SK-MEL-5 (cell line): ENCODE measurements around the gene TMTC2. TPM values are rescaled to one million over a fixed set of nuclear protein-coding genes. Genes with fewer than 3 reads are reported as not detected.

ENCODE experiments used
- DNase-seq: peaks from one replicate; pipeline ENCODE4 v3.0.0-alpha.2; 2016; ENCODE audit warnings: low read depth, low spot score
- in situ Hi-C: cut with HindIII; loops from 2 replicates; pipeline ENCODE4 v1.10.0; 2016; ENCODE audit warnings: low sequenced_read_pairs, high pct_unique_total_duplicates, low pct_unique_long_range_greater_than_20kb
- total RNA-seq: library from RNA; depleted of rRNA; stranded (reverse); fragments of >200 nt; shearing (Covaris generic); gene quantifications from 2 replicates; pipeline ENCODE4 v1.2.3, GENCODE V29; 2014

TMTC2 gene
- total RNA-seq, 1 experiment from 2014 or later: 17.8 TPM

DNA sequence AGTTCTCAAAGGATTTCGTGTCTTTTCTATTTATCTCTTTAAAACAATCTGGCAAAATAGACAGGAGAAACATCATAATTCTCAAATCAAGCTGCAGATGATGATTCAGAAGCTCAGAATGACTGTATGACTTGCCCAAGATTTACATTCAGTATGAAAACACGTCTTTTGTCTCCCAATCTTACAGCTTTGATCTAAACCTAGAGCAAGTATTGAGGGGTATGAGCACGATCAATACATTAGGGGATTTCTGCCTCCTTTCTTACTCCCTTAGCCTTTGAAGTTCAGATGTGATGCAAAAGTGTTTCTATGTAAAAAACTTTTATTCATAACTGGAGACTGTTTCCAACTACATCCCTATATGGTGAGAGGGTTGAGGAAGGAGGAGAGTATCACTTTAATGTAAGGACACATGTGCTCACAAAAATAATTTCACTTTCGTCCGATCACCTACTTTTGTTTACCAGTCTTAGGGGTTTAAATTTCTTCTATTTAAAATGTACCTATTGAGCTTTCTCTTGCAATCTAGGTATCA is 454.8 kb downstream of the TMTC2 start:
- in situ Hi-C loops: no loop called here

DNA sequence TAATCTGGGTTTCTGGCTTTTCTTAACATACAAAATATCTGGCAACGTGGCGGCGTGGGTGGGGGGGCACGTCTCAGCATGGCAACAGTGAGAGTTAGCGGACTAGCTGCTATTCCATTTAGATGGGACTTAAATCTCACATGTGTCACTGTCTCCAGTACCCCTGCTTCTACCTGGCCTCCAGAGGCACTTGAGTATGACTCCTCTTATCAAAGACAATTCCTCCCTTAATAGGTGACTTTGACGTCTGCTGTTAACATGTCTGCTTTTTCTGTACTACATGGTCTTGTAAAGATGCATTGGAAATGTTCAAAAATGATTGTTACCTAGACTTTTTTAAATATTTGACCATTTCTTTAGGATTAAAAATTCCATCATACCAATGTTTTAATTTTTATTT is 456.2 kb downstream of the TMTC2 start:
- in situ Hi-C loops: no loop called here
- no peak for DNase-seq

More for the DNA sequence above, 454.8 kb downstream of the TMTC2 start:
- DNase-seq: no peak

- no peak for DNase-seq
- in situ Hi-C loops: no loop called here
Measured at GRCh38 chr12:83143950-83144349, 457.2 kb downstream of the TMTC2 start.

DNA sequence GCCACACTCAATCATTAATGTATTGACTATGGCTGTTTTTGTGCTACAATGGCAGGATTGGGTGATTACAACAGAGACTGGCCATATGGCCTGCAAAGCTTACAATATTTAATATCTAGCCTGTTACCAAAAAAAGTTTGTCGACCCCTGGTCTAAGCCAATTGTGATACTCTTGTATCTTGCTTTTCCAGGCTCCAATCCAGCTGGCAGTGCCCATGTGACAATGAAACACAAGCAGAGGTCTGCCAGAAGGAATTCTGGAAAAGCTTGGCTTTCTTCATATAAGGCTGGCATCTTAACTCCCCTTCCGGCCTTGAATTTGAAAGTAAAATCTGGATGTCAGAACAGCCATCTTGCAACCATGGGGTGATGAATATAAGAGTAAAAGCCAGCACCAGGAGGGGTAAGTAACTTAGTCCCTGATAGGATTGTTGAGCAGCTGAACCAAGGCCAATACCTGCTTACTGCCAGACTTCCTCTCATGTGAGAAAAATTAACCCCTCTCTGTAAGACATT is 458.7 kb downstream of the TMTC2 start:
- peak; percentile 7 for DNase-seq
- in situ Hi-C loops: no loop called here

DNA sequence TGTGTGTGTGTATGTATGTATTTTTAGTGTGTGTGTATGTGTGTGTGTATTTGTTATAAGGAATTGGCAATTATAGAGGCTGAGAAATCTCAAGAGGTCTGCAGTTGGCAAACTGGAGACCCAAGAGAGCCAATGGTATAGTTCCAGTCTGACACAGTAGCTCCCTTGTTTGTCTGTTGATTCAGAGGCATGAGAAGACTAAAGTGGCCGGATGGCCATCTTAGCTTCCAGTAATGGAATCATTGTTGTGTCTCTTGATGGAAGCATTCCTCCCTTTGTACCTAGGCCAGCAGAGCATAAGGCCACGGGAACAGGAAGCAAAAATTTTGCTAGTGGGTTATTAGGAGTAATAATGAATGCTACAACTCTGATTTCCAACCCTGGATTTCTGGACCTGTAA is 460.6 kb downstream of the TMTC2 start:
- in situ Hi-C loops: no loop called here
- peak; percentile 85 for DNase-seq

DNA sequence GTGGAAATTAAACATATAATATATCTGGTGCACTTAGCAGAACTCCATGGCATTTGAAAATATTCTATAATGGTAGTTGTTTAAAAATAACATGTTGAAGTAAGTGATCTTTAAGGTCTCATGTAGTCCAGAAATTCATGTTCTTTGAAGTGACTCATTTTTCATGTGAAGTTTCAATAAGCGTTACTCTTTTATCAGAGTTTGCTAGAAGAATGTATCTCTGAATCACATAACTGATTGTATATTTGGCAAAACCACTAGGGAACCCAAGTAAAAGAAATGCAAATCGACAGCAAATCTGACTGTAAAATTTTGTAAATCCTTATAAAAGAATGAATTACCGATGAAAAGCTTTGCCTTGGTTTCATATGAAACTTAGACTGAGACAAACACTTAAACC is 463.3 kb downstream of the TMTC2 start:
- in situ Hi-C loops: no loop called here
- DNase-seq: no peak

DNA sequence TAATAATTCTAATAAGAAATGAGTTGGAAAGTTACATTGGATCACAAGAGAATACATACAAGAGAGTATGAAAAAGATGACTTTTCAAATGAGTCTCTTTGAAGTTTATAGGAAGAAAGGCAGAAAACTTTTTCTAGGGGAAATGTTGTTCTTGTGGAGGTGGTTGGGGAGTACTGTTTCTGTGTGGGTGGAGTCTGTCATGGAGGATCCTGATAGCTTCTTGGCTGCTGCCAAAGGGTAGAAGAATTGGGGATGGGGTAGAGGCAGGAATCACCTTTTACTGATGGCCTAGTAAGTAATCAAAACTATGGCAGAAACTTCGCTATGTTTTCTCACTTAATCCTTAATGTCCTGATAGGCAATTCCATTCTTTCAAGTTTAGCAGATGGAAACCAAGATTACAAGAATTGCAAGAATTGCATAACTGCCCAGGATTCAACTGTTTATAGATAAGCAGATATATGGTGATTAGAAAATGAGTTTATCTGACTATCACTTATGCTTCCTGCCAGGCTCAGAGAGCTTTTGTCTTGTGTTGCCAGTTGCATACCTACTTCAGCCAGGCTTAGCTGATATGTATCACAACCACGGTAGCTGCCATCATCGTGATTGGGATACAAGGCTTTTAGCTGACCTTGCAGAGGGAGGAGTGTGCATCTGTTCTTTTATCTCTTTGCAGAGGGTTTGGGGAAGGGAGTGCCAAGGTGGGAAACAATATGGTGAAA is 463.9 kb downstream of the TMTC2 start:
- in situ Hi-C loops: no loop called here
- no peak for DNase-seq

DNA sequence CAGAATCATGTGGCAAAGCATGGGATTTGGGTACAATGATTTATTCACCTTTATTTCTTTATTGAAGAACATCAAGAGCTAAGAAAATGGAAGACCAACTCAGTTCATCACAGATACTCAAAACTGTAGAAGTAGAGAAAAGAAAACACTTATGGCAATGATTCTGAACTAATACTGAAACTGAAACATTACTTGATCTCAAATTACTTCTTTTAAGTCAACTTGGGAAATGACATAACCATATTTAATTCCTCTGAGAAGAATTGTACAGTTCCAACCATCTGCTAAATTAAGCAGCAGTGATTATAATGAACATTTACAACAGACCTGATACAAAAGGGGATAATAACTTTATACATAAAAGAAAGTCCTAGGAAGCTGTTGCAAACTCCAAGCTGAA is 466.5 kb downstream of the TMTC2 start:
- in situ Hi-C loops: no loop called here
- DNase-seq: no peak

GRCh38 chr12:83156815-83157214 is 470.1 kb downstream of the TMTC2 start:
- in situ Hi-C loops: no loop called here
- DNase-seq: no peak

- in situ Hi-C loops: no loop called here
- DNase-seq: no peak
Measured at GRCh38 chr12:83157604-83158003, 470.9 kb downstream of the TMTC2 start.

DNA sequence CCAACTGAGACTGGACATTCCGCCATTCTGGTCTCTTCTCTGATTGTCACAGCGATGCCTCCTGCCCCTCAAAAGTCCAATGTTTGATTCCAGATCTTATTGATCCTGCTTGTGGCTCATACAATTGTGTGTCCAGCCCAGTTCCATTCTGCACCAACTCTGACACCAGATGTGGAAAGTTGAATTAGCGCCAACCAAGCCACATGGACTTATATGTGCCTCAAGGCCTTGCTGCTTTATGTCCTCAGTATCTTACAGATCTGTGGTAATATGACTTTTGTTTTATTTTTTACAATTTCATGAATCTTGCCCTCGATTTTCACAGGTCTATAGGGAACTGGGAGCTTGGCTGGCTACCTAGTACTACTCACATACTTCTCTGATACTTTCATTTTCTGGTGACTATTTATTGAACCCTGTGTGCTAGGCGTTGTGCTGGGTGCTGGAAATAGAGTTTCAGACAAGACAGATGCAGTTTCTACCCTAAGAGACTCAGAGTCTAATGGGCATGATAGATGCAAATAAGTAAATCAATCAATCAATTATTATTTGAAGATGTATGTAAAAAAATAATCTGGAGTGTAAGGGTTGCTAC is 472.0 kb downstream of the TMTC2 start:
- no peak for DNase-seq
- in situ Hi-C loops: no loop called here

DNA sequence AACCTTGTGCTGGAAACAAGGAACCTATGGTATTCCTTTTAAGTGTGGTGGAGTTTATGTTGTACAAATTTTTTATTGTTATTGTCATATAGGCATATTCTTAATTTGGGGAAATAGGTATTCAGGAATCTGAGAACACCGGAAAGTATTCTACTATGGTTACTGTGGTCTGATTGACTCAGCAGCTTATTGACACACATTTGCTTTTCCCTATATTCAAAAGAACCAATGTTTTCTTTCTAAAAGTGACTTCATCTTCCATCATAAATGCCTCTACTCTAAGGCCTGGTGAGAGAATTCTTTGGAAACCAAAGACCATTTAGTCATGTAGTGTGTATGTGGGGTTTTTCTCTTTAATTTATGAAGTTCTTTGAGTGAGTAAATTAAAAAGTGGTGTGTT is 474.8 kb downstream of the TMTC2 start:
- no peak for DNase-seq
- in situ Hi-C loops: no loop called here

GRCh38 chr12:83168751-83169150 is 482.0 kb downstream of the TMTC2 start:
- in situ Hi-C loops: no loop called here
- no peak for DNase-seq

DNA sequence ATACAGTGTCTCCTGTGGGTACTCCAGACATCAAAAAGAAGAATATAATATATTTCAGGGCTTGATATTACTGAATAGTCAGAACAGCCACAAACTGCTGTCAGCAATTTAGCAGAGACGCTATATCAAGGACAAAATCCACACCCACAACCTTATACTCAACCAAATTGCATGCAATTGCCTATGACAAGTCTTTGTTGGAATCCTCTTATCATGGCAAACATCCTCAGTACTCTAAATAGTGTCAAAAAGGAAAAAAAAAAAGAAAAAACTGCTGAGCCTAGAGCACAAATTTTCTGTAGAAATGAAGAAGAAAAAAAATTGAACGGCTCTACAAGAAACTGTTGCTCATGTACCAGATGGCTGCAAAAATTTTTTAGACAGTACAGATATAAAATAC is 485.7 kb downstream of the TMTC2 start:
- in situ Hi-C loops: no loop called here
- DNase-seq: no peak

DNA sequence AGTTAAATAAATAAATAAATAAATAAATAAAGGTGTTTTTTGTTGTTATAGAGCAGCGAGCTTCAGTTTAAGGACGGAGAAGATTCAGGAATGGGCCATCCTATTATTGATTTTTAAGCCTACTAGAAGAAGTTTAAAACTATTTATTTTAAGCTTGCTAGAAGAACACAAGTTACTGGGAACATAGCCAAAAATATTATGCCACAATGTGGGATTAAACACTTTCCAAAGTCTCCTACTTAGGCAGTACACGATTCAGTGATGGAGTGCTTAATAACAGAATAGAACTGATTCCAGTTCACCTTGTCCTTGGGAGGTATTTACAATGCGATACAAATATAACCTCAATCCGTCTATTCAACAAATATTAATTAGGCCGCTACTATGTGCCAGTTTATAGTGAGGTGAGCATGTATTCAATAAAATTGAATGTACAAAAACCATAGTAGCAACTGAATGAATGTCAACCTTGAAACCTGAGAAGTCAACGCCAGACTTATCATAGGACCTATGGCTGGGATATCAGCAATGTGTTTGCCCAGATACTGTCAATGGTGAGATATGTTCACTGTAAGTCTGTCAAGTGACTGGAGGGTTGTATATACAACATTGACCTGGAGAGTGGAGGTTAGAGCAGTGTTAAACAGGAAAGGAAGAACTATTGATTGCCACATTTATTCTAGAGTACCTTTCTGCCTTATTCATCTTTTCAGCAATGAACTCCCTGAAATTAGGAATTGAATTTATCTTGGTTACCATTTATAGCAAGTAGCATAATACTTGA is 486.4 kb downstream of the TMTC2 start:
- in situ Hi-C loops: no loop called here
- DNase-seq: no peak

GRCh38 chr12:83179999-83180398 is 493.3 kb downstream of the TMTC2 start:
- in situ Hi-C loops: no loop called here

GRCh38 chr12:83181074-83181473 is 494.4 kb downstream of the TMTC2 start:
- in situ Hi-C loops: no loop called here

More at GRCh38 chr12:83179999-83180398, 493.3 kb downstream of the TMTC2 start:
- peak; percentile 58 for DNase-seq

DNA sequence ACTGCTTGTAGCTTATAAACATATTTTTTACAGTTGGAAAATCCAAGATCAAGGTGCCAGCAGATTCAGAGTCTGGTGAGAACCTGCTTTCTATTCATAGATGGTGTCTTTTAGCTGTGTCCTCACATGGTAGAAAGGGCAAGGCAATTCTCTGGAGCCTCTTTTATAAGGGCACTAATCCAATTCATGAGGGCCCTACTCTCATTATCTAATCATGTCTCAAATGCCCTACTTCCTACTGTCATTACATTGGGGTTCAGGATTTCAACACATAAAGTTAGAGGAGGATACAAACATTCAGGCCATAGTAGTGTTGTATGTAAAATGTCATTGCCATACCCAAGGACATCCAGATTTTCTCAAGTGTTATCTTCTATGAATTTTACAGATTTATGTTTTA is 496.4 kb downstream of the TMTC2 start:
- in situ Hi-C loops: no loop called here
- no peak for DNase-seq

More at GRCh38 chr12:83181074-83181473, 494.4 kb downstream of the TMTC2 start:
- DNase-seq: no peak
